C4-2B (cell line): ENCODE data around the gene SSRP1.

Experiments
- ZFX ChIP-seq: fragments of 450-650 bp; IDR thresholded peaks from 2 replicates; pipeline ENCODE4 v1.6.1; 2017
- TF ChIP-seq, protein P1 (sequence below): fragments of 450-650 bp; conservative IDR thresholded peaks from 2 replicates; pipeline ENCODE4 v1.5.1; 2017; ENCODE audit warnings: mild to moderate bottlenecking

DNA sequence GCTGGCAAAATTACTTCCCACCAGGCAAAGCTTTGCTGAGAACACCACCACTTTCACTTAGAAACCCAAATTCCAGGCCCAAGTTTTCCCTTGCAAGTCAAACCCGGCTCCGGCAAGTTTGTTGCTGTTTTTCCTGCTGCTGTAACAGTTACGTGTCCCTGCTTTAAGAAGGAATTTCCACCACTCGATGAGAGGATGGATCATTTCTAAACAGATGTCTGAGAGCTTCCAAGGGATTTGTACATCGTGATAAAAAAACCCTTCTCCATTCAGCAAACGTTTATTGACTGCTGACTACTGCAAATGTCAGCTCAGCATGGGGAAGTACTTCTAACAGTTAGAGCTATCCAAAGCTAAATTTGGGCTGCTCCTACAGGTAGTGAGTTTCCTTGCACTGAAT lies 22.2 kb upstream of the SSRP1 start:
- TF ChIP-seq, protein P1, sequence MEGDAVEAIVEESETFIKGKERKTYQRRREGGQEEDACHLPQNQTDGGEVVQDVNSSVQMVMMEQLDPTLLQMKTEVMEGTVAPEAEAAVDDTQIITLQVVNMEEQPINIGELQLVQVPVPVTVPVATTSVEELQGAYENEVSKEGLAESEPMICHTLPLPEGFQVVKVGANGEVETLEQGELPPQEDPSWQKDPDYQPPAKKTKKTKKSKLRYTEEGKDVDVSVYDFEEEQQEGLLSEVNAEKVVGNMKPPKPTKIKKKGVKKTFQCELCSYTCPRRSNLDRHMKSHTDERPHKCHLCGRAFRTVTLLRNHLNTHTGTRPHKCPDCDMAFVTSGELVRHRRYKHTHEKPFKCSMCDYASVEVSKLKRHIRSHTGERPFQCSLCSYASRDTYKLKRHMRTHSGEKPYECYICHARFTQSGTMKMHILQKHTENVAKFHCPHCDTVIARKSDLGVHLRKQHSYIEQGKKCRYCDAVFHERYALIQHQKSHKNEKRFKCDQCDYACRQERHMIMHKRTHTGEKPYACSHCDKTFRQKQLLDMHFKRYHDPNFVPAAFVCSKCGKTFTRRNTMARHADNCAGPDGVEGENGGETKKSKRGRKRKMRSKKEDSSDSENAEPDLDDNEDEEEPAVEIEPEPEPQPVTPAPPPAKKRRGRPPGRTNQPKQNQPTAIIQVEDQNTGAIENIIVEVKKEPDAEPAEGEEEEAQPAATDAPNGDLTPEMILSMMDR: no peak
- no peak for TF ChIP-seq ZFX
